ENCODE data around the gene CDC25A. TPM values are rescaled to one million over a fixed set of nuclear protein-coding genes. Genes with fewer than 3 reads are reported as not detected.

Gene CDC25A
- total and polyA plus RNA-seq, 9 of the 15 experiments (the other 6 are each of a cell fraction or from before 2014, with no cell fraction given) = 3.4 to 61.3 (median 51.8) TPM

DNA sequence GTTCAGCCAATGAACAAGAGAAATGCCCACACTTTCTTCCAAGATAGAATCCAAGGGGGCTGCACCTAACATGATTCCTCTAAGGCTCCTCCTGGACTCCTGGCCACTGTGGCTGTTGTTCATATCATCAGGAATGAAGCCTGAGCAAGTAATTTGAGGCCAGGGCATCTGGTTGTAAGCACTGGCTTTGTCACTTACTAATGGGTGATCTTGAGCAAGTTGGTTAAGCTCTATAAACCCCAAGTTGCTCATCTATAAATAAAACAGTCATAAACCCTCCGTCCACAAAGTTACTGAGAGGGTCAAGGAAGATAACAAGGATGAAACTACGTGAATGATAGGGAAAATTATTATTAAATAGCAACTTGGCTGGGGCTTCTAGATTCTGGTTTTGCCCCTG, 58.3 kb downstream of the CDC25A start (continued):
- TF ChIP-seq TSC22D4 (tag; IDR thresholded peaks at IDR 0.05) (no peak), HIVEP1 (CRISPR knock-in tag; IDR thresholded peaks at IDR 0.05) (no peak), SETDB1 (IDR thresholded peaks at IDR 0.05; ENCODE audit: low read length) (no peak), ZNF41 (CRISPR knock-in tag; conservative IDR thresholded peaks at IDR 0.05) (no peak), ETS1 (conservative IDR thresholded peaks at IDR 0.05; ENCODE audit: control insufficient read depth, low read depth, low read length) (no peak), KLF10 (CRISPR knock-in tag; IDR thresholded peaks at IDR 0.05) (no peak), SMAD3 (CRISPR knock-in tag; conservative IDR thresholded peaks at IDR 0.05) (no peak)
- TF ChIP-seq, protein P1, sequence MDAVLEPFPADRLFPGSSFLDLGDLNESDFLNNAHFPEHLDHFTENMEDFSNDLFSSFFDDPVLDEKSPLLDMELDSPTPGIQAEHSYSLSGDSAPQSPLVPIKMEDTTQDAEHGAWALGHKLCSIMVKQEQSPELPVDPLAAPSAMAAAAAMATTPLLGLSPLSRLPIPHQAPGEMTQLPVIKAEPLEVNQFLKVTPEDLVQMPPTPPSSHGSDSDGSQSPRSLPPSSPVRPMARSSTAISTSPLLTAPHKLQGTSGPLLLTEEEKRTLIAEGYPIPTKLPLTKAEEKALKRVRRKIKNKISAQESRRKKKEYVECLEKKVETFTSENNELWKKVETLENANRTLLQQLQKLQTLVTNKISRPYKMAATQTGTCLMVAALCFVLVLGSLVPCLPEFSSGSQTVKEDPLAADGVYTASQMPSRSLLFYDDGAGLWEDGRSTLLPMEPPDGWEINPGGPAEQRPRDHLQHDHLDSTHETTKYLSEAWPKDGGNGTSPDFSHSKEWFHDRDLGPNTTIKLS (IDR thresholded peaks at IDR 0.05; ENCODE audit: borderline replicate concordance, low read depth) = no peak

DNA sequence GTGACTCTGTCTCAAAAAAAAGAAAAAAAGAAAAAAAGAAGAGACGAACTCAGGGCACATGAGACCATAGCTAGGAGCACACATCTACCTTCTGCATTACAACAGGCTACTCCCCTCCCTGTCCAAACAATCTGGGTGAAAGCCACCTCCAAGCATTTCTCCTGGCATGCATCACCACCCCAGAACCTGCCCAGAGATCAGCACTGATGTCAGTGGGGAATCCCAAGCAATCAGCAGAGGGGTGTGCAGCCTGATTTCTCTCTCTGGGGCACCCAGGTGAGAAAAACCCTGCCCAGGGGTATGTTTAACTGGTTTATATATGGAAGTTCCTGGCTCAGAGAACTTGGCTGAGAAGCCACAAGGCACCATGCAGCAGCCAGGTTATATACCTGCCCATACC, 59.4 kb downstream of the CDC25A start:
- intact Hi-C loops (cut with micrococcal nuclease) = no loop called here
- WGBS (ENCODE audit: insufficient coverage, low coverage, missing lambda C conversion rate) = 0% methylated on average over 1 of the region's 1 CpG
- POLR2A ChIA-PET = interaction anchor here (1.0 to 1.1 kb wide), 2 partner anchors 11 to 40 kb away, joined by 4 read pairs; no protein-coding TSS in a partner anchor

More for the DNA sequence above, 59.4 kb downstream of the CDC25A start:
- H3K4me3 ChIP-seq = no peak overlapping the region
- H2AFZ ChIP-seq (ENCODE audit: low read depth, low read length) = no peak overlapping the region
- no peaks in the 10 kb centered on the region for H3K36me3 ChIP-seq (ENCODE audit: control insufficient read depth, insufficient read depth, low read length)
- no peaks in the 10 kb centered on the region for H4K20me1 ChIP-seq (replicated peaks; ENCODE audit: control insufficient read depth, insufficient read depth, low read length)
- no peak overlapping the region for H3K4me2 ChIP-seq (ENCODE audit: insufficient read depth, low read length)
- no peaks in the 10 kb centered on the region for H3K9me3 ChIP-seq (replicated peaks; ENCODE audit: control insufficient read depth, insufficient read depth, low read depth, low read length)
- no peaks in the 10 kb centered on the region for H3K9me1 ChIP-seq (ENCODE audit: control insufficient read depth, insufficient read depth, low read length)
- TF ChIP-seq ZFP36 (IDR thresholded peaks at IDR 0.05; ENCODE audit: low read depth, low read length, partially characterized antibody) (no peak), HDAC3 (IDR thresholded peaks at IDR 0.05; ENCODE audit: borderline replicate concordance, partially characterized antibody) (no peak), MAZ (CRISPR knock-in tag; conservative IDR thresholded peaks at IDR 0.05 in 1 of 2, IDR thresholded peaks at IDR 0.05 in 1 of 2) (no peak)
- no peak for ATAC-seq
- peaks cover 12 to 36% of the 10 kb centered on the region in 2 experiments for H3K27me3 ChIP-seq (ENCODE audit: control insufficient read depth in 2 of 2, insufficient read depth in 2 of 2, low read length in 2 of 2)
- H3K79me2 ChIP-seq (ENCODE audit: control insufficient read depth, insufficient read depth, low read length) = no peaks in the 10 kb centered on the region
- CTCF ChIA-PET (ENCODE audit: low intra/inter-chr PET ratio) = no interaction called here
- FAIRE-seq = no peak
- in situ Hi-C loops (cut with MboI) = no loop called here
- no TSS peak for BruUV-seq (replicated peaks)
- no peak overlapping the region for H3K27ac ChIP-seq (ENCODE audit: extremely low read depth, low read depth, low read length)
- no peak overlapping the region for H3K9ac ChIP-seq (ENCODE audit: insufficient read depth in 1 of 2, low read depth in 2 of 2, low read length in 2 of 2)
- H3K4me1 ChIP-seq (replicated peaks in 1 of 2; ENCODE audit: control insufficient read depth in 2 of 2, insufficient read depth in 2 of 2, low read length in 2 of 2) = peaks cover 0 to 3% of the 10 kb centered on the region in 2 experiments; a peak in 2 of 5 replicates
- no peak for DNase-seq (ENCODE audit: extremely low read depth in 1 of 4, low spot score in 3 of 4)
